ENCODE measurements around the gene DEFB132. TPM values are rescaled to one million over a fixed set of nuclear protein-coding genes. Genes with fewer than 3 reads are reported as not detected.
"Not testable (repeated sequence)": the region's sequence is repeated elsewhere in the genome, so short reads cannot be mapped to it uniquely, and the experiment has no call there.

DEFB132 gene, protein sequence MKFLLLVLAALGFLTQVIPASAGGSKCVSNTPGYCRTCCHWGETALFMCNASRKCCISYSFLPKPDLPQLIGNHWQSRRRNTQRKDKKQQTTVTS
- not detected in 2 replicates for total RNA-seq (2014; rRNA removed; shearing (Covaris generic))
- not detected in 2 replicates for polyA plus RNA-seq (2015; cell fraction: cytosol; rRNA removed)
- not detected in 2 replicates for polyA plus RNA-seq (2015; cell fraction: nucleus; rRNA removed)

DNA sequence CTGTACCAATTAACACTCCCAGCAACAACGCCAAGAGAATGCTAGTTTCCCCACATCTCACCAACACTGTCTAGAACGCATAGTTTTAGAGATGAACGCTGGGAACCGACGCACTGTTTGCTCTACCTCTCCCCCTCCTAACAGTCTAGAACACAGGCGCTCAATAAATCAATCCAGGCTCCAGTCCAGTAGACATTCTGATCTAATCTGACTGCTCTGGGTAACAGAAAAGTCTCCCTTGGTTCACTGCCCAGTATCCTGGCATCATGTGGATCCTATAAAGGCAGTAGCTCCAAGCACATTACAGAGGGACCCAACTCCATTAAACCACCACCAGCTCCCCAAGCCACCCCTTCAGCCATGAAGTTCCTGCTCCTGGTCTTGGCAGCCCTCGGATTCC, at the start of gene DEFB132:
TSS of gene DEFB132 (plus strand) at position 306 of the 400 bp plus-strand sequence. CDS start at position 361, 55 bp downstream.
- no peak for DNase-seq (ENCODE audit: low read depth, low spot score)
- in situ Hi-C loops (cut with HindIII; ENCODE audit: low pct_unique_long_range_greater_than_20kb, low sequenced_read_pairs): no loop called here

DNA sequence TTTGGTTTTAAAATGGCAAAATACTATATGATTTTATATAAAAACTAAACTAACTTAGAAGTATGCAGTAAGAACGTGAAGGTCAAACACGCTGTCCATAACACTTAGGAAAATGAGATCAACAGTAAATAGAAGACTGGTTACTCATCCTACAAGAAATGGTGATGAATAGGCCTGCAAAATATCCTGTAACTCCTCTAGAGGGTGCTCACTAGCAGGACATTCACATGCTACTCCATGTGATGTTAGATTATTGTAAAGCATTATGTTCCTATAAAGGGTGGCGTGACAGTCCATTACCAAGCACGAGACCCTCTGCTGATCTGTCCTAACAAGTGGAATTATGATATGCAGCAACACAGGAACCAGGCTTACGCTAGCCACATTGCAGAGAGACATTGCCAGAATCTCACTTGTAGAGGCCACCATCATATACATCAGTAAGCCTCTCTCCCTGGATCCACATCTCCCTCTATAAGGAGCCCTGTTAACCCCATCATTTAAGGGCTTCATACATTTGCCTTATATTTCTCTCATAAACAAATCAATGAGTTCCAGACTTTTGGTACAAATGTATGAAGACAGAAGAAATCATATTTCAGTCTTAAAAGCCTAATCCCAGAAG, 48.5 kb upstream of the DEFB132 start:
- in situ Hi-C loops (cut with HindIII; ENCODE audit: low pct_unique_long_range_greater_than_20kb, low sequenced_read_pairs): no loop called here
- peak; percentile 95 for DNase-seq (ENCODE audit: low read depth, low spot score)

DNA sequence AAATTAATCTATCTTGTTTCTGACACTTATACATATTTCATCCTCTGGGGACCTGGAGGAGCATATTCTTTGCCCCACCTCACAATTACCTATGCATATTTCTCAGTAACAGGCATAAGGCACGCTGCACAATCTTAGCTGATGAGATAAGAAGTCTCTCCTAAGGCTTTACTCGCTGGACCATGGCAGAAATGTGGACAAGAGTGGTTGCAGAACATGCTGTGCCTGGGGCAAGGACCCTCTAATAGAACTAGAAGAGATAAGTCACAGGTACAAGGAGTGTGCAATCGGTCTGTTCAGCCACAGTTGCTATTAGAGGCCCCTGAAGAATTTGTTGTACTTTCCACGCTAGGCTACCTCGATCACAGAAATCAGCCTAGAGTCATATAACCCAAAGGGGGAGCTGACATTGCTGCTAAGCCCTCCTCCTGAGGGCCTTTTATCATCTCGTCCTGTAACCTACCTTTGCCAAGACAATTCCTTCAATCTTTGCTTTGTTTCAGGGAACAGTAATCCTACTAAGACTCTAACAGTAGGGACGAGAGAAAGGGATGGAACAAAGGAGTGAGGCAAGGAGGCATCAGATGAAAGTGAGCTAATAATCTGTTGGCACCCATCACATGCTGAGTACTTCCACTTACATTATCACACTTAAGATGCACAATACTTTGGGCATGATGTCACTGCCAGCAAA, 46.6 kb upstream of the DEFB132 start:
- in situ Hi-C loops (cut with HindIII; ENCODE audit: low pct_unique_long_range_greater_than_20kb, low sequenced_read_pairs): no loop called here
- DNase-seq (ENCODE audit: low read depth, low spot score): no peak

DNA sequence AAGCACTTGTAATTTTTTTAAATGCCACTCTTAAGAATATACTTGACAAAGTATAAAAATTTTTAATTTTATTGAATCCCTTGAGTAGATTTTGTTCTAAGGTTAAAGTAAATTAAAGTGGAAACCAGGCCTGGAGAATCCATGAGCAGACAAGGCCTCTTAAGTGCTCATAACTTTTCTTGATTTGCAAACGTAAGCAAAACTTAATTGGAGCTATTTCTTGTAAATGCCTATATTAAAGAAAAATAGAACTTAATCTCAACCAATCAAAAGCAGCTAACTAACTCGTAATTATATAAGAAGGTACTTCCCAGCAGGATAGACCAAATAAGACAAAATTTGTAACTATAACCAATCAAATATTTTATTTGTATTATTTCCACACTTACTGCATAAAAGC, 43.1 kb upstream of the DEFB132 start:
- in situ Hi-C loops (cut with HindIII; ENCODE audit: low pct_unique_long_range_greater_than_20kb, low sequenced_read_pairs): no loop called here
- no peak for DNase-seq (ENCODE audit: low read depth, low spot score)

DNA sequence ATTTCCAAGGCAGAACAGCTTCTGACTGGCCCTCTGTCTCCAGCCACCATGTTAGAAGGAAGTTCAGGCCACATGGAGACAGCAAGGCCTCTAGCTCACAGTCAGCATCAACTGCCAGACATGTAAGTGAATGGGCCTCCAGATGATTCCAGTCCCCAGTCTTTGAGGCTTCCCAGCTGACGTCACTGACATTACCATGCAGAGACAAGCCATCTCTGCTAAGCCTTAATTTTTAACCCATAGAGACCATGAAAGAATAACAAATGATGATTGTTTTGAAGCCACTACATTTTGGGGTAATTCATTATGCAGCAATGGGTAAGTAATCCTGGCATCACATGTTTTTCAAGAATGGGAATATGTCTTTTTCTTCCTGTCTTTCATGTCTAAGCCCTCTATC, 41.7 kb upstream of the DEFB132 start:
- in situ Hi-C loops (cut with HindIII; ENCODE audit: low pct_unique_long_range_greater_than_20kb, low sequenced_read_pairs): no loop called here
- DNase-seq (ENCODE audit: low read depth, low spot score): peak; percentile 24

DNA sequence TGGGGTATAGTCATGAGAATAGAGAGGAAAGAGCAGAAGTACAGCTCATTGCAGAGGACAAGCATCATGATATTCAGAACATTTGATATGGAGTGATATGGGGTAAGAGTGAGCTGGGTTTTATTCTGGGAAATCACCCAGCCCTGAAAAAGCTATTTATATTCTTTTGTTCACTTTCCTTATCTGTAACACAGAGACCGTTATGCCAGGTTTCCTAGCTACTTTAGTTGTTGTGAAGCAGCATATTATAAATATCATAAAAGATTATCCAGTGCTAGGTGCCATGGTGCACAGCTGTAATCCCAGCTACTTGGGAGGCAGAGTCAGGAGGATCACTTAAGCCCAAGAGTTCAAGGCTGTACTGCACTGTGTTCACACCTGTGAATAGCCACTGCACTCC, 40.3 kb upstream of the DEFB132 start:
- DNase-seq (ENCODE audit: low read depth, low spot score): no peak
- in situ Hi-C loops (cut with HindIII; ENCODE audit: low pct_unique_long_range_greater_than_20kb, low sequenced_read_pairs): no loop called here

DNA sequence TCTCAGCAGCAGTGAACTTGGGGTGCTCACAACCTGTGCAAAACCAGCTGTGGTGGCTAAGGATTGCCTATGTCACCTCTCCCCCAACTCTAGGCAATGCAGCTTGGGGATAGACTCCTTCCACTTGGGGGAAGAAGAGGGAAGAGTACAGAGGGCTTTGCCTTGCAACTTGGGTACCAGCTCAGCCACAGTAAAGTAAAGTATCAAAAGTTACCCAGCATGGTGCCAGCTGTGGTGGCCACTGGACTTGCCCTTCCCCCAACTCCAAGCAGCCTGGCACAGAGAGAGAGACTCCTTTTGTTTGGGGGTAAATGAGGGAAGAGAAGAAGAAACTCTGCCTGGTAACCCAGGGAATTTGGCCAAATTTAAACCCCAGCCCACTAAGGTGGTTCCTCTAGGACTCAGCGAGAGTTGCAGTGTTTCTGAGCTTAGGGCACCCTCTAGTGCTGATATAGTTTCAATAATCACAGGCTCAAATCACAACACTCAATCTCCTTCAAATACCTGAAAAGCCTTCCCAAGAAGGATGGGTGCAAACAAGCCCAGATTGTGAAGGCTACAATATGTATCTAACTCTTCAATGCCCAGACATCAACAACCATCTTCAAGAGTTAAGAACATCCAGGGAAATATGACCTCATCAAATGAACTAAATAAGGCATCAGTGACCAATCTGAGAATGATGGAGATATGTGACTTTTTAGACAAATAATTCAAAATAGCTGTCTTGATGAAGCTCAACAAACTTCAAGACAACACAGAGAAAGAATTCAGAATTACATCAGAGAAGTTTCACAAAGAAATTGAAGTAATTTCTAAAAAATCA, 38.0 kb upstream of the DEFB132 start:
- peak; percentile 79 for DNase-seq (ENCODE audit: low read depth, low spot score)
- in situ Hi-C loops (cut with HindIII; ENCODE audit: low pct_unique_long_range_greater_than_20kb, low sequenced_read_pairs): no loop called here

DNA sequence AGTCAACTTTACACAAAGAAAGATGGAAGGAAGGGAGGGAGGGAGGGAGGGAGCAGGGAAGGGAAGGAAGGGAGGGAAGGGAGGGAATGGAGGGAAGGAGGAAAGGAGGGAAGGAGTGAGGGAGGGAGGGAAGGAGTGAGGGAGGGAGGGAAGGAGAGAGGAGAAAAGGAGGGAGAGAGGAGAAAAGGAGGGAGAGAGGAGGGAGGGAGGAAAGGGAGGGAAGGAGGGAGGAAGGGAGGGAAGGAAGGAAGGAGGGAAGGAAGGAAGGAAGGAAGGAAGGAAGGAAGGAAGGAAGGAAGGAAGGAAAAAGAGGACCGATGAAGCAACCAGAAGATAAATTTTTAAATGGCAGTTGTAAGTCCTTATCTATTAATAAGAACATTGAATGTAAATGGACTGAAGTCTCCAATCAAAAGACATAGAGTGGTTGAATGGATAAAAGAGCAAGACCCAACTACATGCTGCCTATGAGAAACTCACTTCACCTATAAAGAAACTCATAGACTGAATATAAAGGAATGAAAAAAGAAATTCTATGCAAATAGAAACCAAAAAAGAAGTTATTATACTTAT, 36.2 kb upstream of the DEFB132 start:
- no peak for DNase-seq (ENCODE audit: low read depth, low spot score)
- in situ Hi-C loops (cut with HindIII; ENCODE audit: low pct_unique_long_range_greater_than_20kb, low sequenced_read_pairs): no loop called here

DNA sequence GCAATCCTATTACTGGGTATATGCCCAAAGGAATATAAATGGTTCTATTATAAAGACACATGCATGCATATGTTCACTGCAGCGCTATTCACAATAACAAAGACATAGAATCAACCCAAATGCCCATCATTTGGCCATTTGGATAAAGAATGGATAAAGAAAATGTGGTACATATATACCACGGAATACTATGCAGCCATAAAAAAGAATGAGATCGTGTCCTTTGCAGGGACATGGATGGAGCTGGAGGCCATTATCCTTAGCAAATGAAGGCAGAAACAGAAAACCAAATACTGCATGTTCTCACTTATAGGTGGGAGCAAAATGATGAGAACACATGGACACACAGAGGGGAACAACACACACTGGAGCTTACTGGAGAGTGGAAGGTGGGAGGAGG, 31.6 kb upstream of the DEFB132 start:
- in situ Hi-C loops (cut with HindIII; ENCODE audit: low pct_unique_long_range_greater_than_20kb, low sequenced_read_pairs); DNase-seq (ENCODE audit: low read depth, low spot score): not testable (repeated sequence)

DNA sequence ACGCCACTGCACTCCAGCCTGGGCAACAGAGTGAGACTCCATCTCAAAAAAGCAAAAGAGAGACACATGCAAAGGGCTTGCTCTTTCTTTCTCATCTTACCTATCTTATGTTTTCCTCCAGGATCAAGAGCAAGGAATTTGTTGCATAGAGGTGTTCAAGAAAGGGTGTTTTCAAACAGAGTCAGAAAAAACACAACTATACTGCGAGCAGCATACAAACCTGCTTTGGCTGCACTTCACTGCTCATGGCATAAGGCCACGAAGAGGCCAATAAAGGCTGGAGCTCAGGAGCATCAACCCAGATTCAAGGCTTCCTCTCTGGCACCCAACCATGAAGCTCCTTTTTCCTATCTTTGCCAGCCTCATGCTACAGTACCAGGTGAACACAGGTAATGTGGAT, 30.6 kb upstream of the DEFB132 start, which contains the start of gene DEFB129:
TSS of gene DEFB129 (plus strand) at position 301 of the 400 bp plus-strand sequence. CDS start at position 332, 31 bp downstream.
- in situ Hi-C loops (cut with HindIII; ENCODE audit: low pct_unique_long_range_greater_than_20kb, low sequenced_read_pairs): no loop called here

DNA sequence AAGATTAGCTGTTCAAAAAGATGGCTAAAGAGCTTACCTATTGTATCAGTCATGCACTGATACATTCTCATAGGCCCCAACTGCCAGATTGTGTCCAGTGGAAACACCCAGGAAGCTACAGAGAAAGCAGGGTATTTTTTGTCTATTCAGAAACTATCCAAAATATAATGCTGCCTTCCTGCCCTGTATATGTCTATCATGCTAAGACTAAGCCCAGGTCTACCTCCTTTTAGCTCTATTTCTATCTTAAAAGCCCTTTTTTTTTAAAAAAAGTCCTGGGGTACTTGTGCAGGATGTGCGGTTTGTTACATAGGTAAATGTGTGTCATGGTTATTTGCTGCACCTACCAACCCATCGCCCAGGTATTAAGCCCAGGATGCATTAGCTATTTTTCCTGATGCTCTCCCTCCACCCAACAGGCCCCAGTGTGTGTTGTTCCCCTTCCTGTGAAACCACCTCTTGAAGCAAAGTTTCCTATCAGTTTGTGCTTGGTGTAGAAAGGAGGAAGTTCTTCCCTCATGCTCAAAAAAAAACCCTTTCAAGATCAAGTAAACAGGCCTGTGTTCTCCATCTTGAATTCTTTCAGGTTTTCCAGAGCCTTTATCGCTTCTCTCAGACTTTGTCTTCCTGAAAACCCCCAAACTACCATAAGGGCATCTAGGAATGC, 30.0 kb upstream of the DEFB132 start:
- in situ Hi-C loops (cut with HindIII; ENCODE audit: low pct_unique_long_range_greater_than_20kb, low sequenced_read_pairs): no loop called here
- DNase-seq (ENCODE audit: low read depth, low spot score): no peak

More for the DNA sequence above, 30.6 kb upstream of the DEFB132 start, which contains the start of gene DEFB129:
- DNase-seq (ENCODE audit: low read depth, low spot score): no peak

DNA sequence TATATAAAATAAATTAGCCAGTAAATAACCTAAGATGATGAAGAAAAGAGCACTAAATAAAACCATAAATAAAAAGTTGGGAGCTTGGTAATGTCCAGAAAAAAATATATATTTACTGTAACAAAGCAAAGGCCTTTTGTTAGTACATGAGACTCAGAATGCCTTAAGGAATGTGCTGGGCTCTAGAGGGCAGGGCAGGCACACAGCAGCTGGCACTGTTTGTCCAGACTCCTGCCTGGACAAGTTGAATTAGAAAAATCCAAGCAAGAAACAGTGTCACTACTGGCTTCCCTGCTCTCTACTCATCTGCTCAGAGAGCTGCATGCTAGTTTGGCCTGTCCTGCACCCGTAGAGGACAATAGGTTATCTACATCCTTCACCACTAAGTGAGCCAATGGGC, 21.6 kb upstream of the DEFB132 start:
- peak; percentile 57 for DNase-seq (ENCODE audit: low read depth, low spot score)
- in situ Hi-C loops (cut with HindIII; ENCODE audit: low pct_unique_long_range_greater_than_20kb, low sequenced_read_pairs): no loop called here

DNA sequence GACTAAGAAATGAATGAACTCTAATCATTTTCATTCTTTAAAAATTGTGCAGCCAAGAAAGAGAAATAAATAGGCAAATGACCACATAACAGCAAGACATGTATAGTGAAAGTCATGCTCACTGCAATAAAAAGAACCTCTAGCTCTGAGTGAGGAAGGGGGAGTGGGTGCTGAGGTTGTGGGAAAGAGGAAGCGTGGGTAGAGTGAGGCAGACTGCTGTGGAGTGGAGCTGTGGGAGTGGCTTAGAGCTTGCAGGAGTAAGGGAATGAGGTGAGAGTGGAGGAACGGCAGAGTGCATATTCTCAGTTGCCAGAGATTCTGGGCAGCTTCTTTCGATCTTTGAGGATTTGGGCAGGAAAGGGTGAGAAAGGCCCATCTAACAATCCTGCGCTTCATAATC, 20.0 kb upstream of the DEFB132 start:
- DNase-seq (ENCODE audit: low read depth, low spot score): no peak
- in situ Hi-C loops (cut with HindIII; ENCODE audit: low pct_unique_long_range_greater_than_20kb, low sequenced_read_pairs): no loop called here

DNA sequence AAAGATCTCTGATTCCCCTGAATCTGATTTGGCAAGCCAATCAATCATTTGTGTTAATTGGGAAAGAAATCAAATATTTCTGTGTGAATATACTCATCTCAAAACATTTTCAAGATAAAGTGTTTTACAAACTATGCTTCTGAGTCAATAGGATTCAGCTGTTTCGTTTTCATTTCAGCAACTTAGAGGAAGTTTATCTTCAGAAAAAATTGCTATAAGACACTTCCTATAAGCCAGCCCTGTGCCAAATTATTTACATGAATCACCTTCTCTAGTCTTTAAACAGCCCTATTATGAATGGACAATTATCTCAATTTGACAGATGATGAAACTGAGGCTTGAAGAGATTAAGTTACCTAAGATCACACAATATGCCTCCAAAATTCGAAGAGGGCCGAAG, 19.6 kb upstream of the DEFB132 start:
- no peak for DNase-seq (ENCODE audit: low read depth, low spot score)
- in situ Hi-C loops (cut with HindIII; ENCODE audit: low pct_unique_long_range_greater_than_20kb, low sequenced_read_pairs): no loop called here

DNA sequence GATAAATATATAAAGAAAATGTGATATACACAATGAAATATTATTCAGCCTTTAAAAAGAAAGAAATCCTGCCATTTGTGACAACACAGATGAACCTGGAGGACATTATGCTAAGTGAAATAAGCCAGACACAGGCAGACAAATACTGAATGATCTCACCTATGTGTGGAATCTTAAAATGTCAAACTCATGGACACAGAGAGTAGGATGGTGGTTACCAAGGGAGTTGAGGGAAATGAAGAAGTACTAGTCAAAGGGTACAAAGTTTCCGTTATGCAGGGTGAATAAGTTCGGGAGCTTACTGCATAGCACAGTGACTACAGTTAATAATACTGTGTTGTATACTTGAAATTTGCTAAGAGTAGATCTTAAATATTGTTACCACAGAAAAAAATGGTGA, 14.6 kb upstream of the DEFB132 start:
- no peak for DNase-seq (ENCODE audit: low read depth, low spot score)
- in situ Hi-C loops (cut with HindIII; ENCODE audit: low pct_unique_long_range_greater_than_20kb, low sequenced_read_pairs): no loop called here

DNA sequence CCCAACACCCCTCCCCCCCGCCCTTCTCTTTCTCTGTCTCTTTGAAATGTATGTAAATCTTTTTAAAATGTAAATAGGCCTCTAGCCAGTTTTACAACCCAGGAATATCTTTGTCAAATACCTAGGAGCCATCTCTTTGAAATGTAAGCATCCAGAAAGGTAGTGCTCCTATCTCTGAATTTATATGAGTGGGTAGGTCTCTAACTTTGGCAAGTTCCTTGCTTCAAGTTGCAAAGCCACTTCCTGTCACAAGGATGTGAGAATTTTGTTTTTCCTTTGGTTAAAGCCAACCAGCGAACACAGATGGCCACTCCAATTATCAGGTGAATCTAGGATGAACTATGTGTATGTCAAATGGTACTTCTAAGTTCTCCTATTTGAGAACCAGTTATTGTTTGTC, 6.2 kb upstream of the DEFB132 start:
- in situ Hi-C loops (cut with HindIII; ENCODE audit: low pct_unique_long_range_greater_than_20kb, low sequenced_read_pairs): no loop called here

DNA sequence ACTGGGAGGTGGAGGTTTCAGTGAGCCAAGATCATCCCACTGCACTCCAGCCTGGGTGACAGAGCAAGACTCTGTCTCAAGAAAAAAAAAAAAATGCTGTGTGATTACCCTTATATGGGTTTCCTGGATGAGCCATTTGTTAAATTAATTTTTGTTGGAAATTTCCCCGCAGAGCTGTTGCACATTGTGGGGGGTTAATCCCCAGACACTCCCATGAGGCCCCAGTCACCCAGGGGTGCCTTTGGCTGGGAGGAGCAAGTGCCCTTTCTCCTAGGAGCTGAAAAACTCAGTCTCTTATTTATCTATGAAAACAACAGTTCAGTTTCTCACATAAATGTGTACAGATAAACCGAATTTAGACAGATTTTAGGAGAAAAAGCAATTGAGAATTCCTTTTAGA, 4.7 kb upstream of the DEFB132 start:
- in situ Hi-C loops (cut with HindIII; ENCODE audit: low pct_unique_long_range_greater_than_20kb, low sequenced_read_pairs): no loop called here
- DNase-seq (ENCODE audit: low read depth, low spot score): no peak

More for the DNA sequence above, 6.2 kb upstream of the DEFB132 start:
- DNase-seq (ENCODE audit: low read depth, low spot score): no peak
